ENCODE results near the gene GRID2. TPM values are rescaled to one million over a fixed set of nuclear protein-coding genes. Genes with fewer than 3 reads are reported as not detected.
"Not testable (repeated sequence)": the region's sequence is repeated elsewhere in the genome, so short reads cannot be mapped to it uniquely, and the experiment has no call there.

The GRID2 gene
- total and polyA plus RNA-seq, 12 donors: 0.55 to 4.0 (median 2.0) TPM

GRCh38 chr4:92268642-92269041, 35.1 kb upstream of the GRID2 start:
- Histone ChIP-seq H3K4me3 (no peak overlapping the region), H3K4me1 (replicated peaks in 1 of 2) (no peaks in the 10 kb centered on the region), H3K9me3 (replicated peaks in 1 of 3) (no peaks in the 10 kb centered on the region), H3K36me3 (replicated peaks in 1 of 2) (no peaks in the 10 kb centered on the region), H3K27ac (no peak overlapping the region), H3K27me3 (no peaks in the 10 kb centered on the region)
- intact Hi-C loops (cut with DNase I): no loop called here
- 91 to 96% (median 93%) methylated on average over 4 of the region's 4 CpGs for WGBS, 4 donors
- DNase-seq: no peak
- TF ChIP-seq POLR2A (IDR thresholded peaks at IDR 0.05): no peak
- TF ChIP-seq, protein P1, sequence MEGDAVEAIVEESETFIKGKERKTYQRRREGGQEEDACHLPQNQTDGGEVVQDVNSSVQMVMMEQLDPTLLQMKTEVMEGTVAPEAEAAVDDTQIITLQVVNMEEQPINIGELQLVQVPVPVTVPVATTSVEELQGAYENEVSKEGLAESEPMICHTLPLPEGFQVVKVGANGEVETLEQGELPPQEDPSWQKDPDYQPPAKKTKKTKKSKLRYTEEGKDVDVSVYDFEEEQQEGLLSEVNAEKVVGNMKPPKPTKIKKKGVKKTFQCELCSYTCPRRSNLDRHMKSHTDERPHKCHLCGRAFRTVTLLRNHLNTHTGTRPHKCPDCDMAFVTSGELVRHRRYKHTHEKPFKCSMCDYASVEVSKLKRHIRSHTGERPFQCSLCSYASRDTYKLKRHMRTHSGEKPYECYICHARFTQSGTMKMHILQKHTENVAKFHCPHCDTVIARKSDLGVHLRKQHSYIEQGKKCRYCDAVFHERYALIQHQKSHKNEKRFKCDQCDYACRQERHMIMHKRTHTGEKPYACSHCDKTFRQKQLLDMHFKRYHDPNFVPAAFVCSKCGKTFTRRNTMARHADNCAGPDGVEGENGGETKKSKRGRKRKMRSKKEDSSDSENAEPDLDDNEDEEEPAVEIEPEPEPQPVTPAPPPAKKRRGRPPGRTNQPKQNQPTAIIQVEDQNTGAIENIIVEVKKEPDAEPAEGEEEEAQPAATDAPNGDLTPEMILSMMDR (IDR thresholded peaks at IDR 0.05): no peak

DNA sequence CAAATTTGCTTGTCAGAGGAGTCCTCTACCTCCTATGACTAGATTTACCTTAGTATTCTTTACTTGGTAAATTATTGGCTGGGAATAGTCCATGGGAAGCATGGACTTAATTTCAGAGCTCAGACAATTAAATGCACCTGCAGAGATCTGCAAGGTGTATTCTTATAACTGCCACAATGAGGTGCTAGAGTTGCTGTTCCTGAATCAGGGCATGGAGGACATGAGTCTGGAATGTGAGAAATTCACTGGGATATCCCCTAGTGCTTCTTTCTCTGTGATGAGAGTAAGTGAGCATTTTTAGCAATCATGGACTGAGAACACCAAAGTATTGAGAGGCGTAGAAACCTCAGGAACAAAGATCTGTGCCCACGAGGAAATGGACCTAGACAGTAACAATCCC, 32.9 kb upstream of the GRID2 start:
- WGBS, 4 donors: 76 to 90% (median 81%) methylated on average over 2 of the region's 2 CpGs

GRCh38 chr4:92271551-92271950, 32.2 kb upstream of the GRID2 start:
- H3K9me3 ChIP-seq (replicated peaks in 1 of 3); H3K27ac ChIP-seq; DNase-seq; H3K36me3 ChIP-seq (replicated peaks in 1 of 2); H3K4me3 ChIP-seq; H3K4me1 ChIP-seq (replicated peaks in 1 of 2); H3K27me3 ChIP-seq; intact Hi-C loops (cut with DNase I): not testable (repeated sequence)
- WGBS, 4 donors: 71 to 90% (median 76%) methylated on average over 2 to 4 of the region's 4 CpGs

More for the DNA sequence above, 32.9 kb upstream of the GRID2 start:
- Histone ChIP-seq H3K4me1 (replicated peaks in 1 of 2) (no peaks in the 10 kb centered on the region), H3K27ac (no peak overlapping the region), H3K9me3 (replicated peaks in 1 of 3) (no peaks in the 10 kb centered on the region), H3K4me3 (no peak overlapping the region), H3K36me3 (replicated peaks in 1 of 2) (no peaks in the 10 kb centered on the region), H3K27me3 (no peaks in the 10 kb centered on the region)
- TF ChIP-seq, protein P1 (IDR thresholded peaks at IDR 0.05): no peak
- no peak for TF ChIP-seq POLR2A (IDR thresholded peaks at IDR 0.05)
- intact Hi-C loops (cut with DNase I): no loop called here
- DNase-seq: no peak

DNA sequence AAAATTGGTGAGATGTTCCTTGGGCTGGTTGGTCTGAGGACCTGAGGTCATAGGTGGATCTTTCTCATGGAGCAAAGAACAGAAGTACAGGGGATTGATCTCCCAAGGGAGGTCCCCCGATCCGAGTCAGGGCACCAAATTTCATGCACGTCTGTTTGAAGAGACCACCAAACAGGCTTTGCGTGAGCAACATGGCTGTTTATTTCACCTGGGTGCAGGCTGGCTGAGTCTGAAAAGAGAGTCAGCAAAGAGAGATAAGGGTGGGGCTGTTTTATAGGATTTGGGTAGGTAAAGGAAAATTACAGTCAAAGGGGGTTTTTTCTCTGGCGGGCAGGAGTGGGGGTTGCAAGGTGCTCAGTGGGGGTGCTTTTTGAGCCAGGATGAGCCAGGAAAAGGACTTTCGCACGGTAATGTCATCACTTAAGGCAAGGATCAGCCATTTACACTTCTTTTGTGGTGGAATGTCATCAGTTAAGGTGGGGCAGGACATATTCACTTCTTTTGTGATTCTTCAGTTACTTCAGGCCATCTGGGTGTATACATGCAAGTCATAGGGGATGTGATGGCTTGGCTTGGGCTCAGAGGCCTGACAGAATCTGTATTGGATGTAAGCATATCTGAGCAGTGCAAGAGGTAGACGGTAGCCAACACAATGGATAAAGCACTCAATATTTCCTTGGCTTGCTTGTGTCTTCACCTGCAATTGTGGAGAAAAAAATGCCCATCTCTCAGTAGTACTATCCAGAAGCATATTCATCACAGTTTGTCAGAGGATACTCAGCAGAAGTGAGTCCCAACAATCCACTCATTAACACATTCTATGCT, 26.5 kb upstream of the GRID2 start:
- H3K9me3 ChIP-seq (replicated peaks in 1 of 3); DNase-seq; H3K27me3 ChIP-seq; intact Hi-C loops (cut with DNase I); H3K36me3 ChIP-seq (replicated peaks in 1 of 2); H3K4me3 ChIP-seq; H3K27ac ChIP-seq; H3K4me1 ChIP-seq (replicated peaks in 1 of 2): not testable (repeated sequence)
- 79 to 94% (median 86%) methylated on average over 8 of the region's 8 CpGs for WGBS, 4 donors

DNA sequence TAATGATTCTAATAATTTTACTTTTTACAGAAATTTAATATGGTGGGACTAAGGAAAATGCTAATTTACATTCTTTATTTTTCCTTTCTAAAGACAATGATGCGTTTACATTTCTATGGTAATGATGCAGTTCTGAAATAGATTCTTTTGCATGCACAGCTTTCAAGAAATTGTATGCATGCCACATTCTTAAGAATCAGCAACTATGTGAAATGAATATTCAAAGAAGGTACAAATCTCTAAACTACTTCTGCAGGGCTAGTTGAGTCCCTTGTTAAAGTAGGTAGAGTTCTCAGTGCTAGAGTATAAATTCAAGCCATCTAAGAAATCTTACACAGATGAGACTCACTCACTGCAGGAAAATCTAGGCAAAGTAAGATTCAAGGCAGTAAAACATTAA, 24.5 kb upstream of the GRID2 start:
- TF ChIP-seq POLR2A (IDR thresholded peaks at IDR 0.05): no peak
- TF ChIP-seq, protein P1 (IDR thresholded peaks at IDR 0.05): no peak
- intact Hi-C loops (cut with DNase I): no loop called here
- 76 to 96% (median 87%) methylated on average over 1 of the region's 1 CpG for WGBS, 4 donors
- no peak for DNase-seq
- Histone ChIP-seq H3K27me3 (no peaks in the 10 kb centered on the region), H3K4me3 (no peak overlapping the region), H3K4me1 (replicated peaks in 1 of 2) (no peaks in the 10 kb centered on the region), H3K9me3 (replicated peaks in 1 of 3) (no peaks in the 10 kb centered on the region), H3K27ac (no peak overlapping the region), H3K36me3 (replicated peaks in 1 of 2) (no peaks in the 10 kb centered on the region)
